OCI-LY3 (cell line): Measurements from ENCODE around the gene TTI1.

Experiments used
- H2AFZ ChIP-seq: fragments of 200-600, 300-600 bp; shearing (Covaris generic); 2 replicates; pipeline ENCODE4 v1.6.0; 2014; ENCODE audit warnings: antibody characterized with exemption, low read depth, low read length
- H3K27ac ChIP-seq: fragments of 200-600, 300-600 bp; sonication (generic); 2 replicates; pipeline ENCODE4 v1.5.1; 2014; ENCODE audit warnings: mild to moderate bottlenecking, low read length, moderate library complexity, mixed read lengths
- H3K27me3 ChIP-seq: fragments of 200-600, 300-600 bp; sonication (generic); 2 replicates; pipeline ENCODE4 v1.6.1; 2014; ENCODE audit warnings: low read depth, low read length, mixed read lengths
- H3K36me3 ChIP-seq: fragments of 200-600, 300-600 bp; sonication (generic); replicated peaks from 2 replicates; pipeline ENCODE3; 2014; ENCODE audit warnings: low read depth, low read length, mixed read lengths
- H3K4me1 ChIP-seq: fragments of 300-600, 200-600 bp; sonication (generic); 2 replicates; pipeline ENCODE4 v1.6.1; 2014; ENCODE audit warnings: low read length, mixed read lengths
- H3K4me2 ChIP-seq: fragments of 200-600, 300-600 bp; sonication (generic); 2 replicates; pipeline ENCODE4 v1.6.1; 2014; ENCODE audit warnings: low read length, mixed read lengths
- H3K4me3 ChIP-seq: fragments of 300-600, 200-600 bp; sonication (generic); 2 replicates; pipeline ENCODE4 v1.5.1; 2014; ENCODE audit warnings: antibody characterized with exemption, mild to moderate bottlenecking, low read length, moderate library complexity
- H3K79me2 ChIP-seq: fragments of 300-600, 200-600 bp; shearing (Covaris generic); 2 replicates; pipeline ENCODE4 v1.6.1; 2014; ENCODE audit warnings: mild to moderate bottlenecking, low read length, mixed read lengths
- H3K9ac ChIP-seq: fragments of 300-600, 200-600 bp; shearing (Covaris generic); 2 replicates; pipeline ENCODE4 v1.6.0; 2014; ENCODE audit warnings: mild to moderate bottlenecking, low read length, moderate library complexity
- H3K9me3 ChIP-seq: fragments of 200-600, 300-600 bp; shearing (Covaris generic); 2 replicates; pipeline ENCODE4 v1.6.1; 2014; ENCODE audit warnings: low read length, mixed read lengths; ENCODE audit not compliant: insufficient read depth
- H4K20me1 ChIP-seq: fragments of 200-600, 300-600 bp; sonication (generic); 2 replicates; pipeline ENCODE4 v1.6.1; 2016; ENCODE audit warnings: low read length, mixed read lengths; ENCODE audit not compliant: insufficient read depth
- CTCF ChIP-seq: fragments of 200-600, 300-600 bp; sonication (generic); IDR thresholded peaks from 2 replicates; pipeline ENCODE4 v1.5.1; 2014; ENCODE audit warnings: antibody characterized with exemption, low read length, low read depth
- EZH2phosphoT487 ChIP-seq: fragments of 200-600 bp; shearing (Covaris generic); IDR thresholded peaks from 2 replicates; pipeline ENCODE4 v1.6.1; 2018; ENCODE audit warnings: antibody characterized with exemption, mixed run types, low read depth

Gene TTI1

DNA sequence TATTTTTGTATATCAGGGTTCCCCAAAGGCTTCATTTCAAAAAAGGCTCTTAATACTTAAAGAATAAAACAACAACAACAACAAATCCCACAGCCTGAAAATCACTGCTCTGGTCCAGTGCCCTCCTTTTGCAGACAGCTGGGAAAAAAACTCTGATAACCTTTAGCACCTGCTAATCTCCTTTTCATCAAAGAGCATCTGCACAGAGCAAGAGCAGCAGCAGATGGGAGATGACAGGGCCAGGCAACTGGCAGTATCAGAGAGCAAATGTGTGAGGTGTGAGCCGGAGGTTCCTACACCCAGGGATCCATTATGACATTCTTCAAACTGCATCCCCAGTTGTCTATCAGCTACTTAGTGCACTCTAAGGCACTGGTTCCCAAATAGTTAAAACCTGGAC is 25.7 kb downstream of the TTI1 start:
- TF ChIP-seq EZH2phosphoT487 (no peak), CTCF (no peak)
- Histone ChIP-seq H3K79me2 (peaks cover 58% of the 10 kb centered on the region), H3K36me3 (peaks cover 75% of the 10 kb centered on the region)

DNA sequence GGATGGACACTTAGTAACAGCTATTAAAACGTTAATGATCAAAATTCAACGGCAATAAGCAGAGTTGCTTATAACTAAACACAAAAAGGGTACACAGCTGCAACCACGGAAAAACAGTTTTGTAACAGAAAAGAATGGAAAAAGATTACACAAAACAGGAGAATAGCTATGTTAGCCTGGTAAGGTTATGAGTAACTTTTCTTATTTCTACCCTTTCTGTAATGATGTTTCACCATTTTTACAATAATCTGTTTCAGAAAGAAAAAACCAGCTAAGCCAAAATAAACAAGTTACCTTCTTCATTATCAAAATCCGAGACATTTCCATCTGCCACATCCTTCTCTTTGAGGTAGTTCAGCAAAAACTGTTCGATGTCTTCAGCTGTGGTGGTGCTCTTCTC is 27.4 kb downstream of the TTI1 start:
- no peak overlapping the region for H3K27ac ChIP-seq

More for the DNA sequence above, 25.7 kb downstream of the TTI1 start:
- Histone ChIP-seq H3K4me2 (no peak overlapping the region), H3K4me1 (no peaks in the 10 kb centered on the region), H3K27me3 (no peaks in the 10 kb centered on the region), H4K20me1 (peaks cover 39% of the 10 kb centered on the region), H3K27ac (no peak overlapping the region), H3K9ac (no peak overlapping the region), H3K4me3 (no peak overlapping the region), H3K9me3 (no peaks in the 10 kb centered on the region), H2AFZ (no peak overlapping the region)

GRCh38 chr20:38004416-38004815 is 28.8 kb downstream of the TTI1 start:
- Histone ChIP-seq H3K9me3 (no peaks in the 10 kb centered on the region), H3K27ac (no peak overlapping the region), H3K4me2 (no peak overlapping the region), H3K4me3 (no peak overlapping the region), H3K36me3 (peaks cover 79% of the 10 kb centered on the region), H3K79me2 (peaks cover 33% of the 10 kb centered on the region), H3K4me1 (peaks cover 8% of the 10 kb centered on the region; the same call in 1 of the 2 replicates), H3K27me3 (no peaks in the 10 kb centered on the region), H3K9ac (no peak overlapping the region), H2AFZ (no peak overlapping the region), H4K20me1 (peaks cover 25% of the 10 kb centered on the region)
- no peak for TF ChIP-seq CTCF
- no peak for TF ChIP-seq EZH2phosphoT487

More for the DNA sequence above, 27.4 kb downstream of the TTI1 start:
- Histone ChIP-seq H3K36me3 (peaks cover 75% of the 10 kb centered on the region), H3K4me1 (no peaks in the 10 kb centered on the region), H3K27me3 (no peaks in the 10 kb centered on the region), H2AFZ (no peak overlapping the region), H3K9me3 (no peaks in the 10 kb centered on the region), H3K79me2 (peaks cover 45% of the 10 kb centered on the region), H3K4me3 (no peak overlapping the region), H3K9ac (no peak overlapping the region), H3K4me2 (no peak overlapping the region), H4K20me1 (peaks cover 32% of the 10 kb centered on the region)
- TF ChIP-seq CTCF (no peak), EZH2phosphoT487 (no peak)

DNA sequence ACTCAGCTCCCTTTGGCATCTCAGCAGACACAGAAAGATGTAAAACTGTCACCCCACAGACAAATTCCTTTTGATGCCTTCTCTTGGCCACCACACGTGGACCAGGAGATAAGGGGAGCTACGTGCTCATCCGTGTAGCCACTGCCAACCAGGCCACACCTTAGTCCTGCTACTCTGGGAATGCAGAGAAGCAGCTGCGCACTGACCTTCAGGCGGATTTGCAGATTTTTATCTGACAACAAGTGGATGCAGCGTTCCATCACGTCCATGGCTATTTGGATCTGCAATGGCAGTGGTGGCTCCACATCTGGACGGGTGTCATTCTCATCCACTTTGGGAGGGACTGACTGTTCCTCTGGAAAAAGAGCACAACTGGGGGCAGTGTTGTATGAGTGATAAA is 30.8 kb downstream of the TTI1 start:
- Histone ChIP-seq H3K4me3 (no peak overlapping the region), H3K4me2 (no peak overlapping the region), H3K9ac (no peak overlapping the region), H3K4me1 (peaks cover 8% of the 10 kb centered on the region; the same call in 1 of the 2 replicates), H3K36me3 (peaks cover 77% of the 10 kb centered on the region), H2AFZ (no peak overlapping the region), H3K9me3 (no peaks in the 10 kb centered on the region), H4K20me1 (peaks cover 7% of the 10 kb centered on the region), H3K27ac (no peak overlapping the region), H3K79me2 (peaks cover 13% of the 10 kb centered on the region), H3K27me3 (no peaks in the 10 kb centered on the region)
- TF ChIP-seq EZH2phosphoT487 (no peak), CTCF (no peak)
